Activated CD4-positive, alpha-beta T cell treated with anti-CD3 and anti-CD28 coated beads, Interleukin-2, amount 50 U/mL, for 1 hour (primary cell): ENCODE measurements around the gene LRRFIP2.
"Not testable (repeated sequence)": the region's sequence is repeated elsewhere in the genome, so short reads cannot be mapped to it uniquely, and the experiment has no call there.

Experiments used
- DNase-seq: peaks from one replicate; pipeline ENCODE4 v3.0.0-alpha.2; 2020

Gene LRRFIP2

GRCh38 chr3:37140899-37141541 is 33.4 kb downstream of the LRRFIP2 start:
- DNase-seq, result no peak

- no peak for DNase-seq
Measured at GRCh38 chr3:37139567-37140052, 34.8 kb downstream of the LRRFIP2 start.

GRCh38 chr3:37138816-37139215 is 35.6 kb downstream of the LRRFIP2 start:
- DNase-seq, result no peak

GRCh38 chr3:37137516-37137915 is 36.9 kb downstream of the LRRFIP2 start:
- DNase-seq, result no peak

GRCh38 chr3:37136067-37136466 is 38.3 kb downstream of the LRRFIP2 start:
- no peak for DNase-seq

- no peak for DNase-seq
Measured at GRCh38 chr3:37135561-37135960, 38.8 kb downstream of the LRRFIP2 start.

- DNase-seq, result no peak
Measured at GRCh38 chr3:37132334-37132733, 42.0 kb downstream of the LRRFIP2 start.

GRCh38 chr3:37131860-37132144 is 42.6 kb downstream of the LRRFIP2 start:
- no peak for DNase-seq

GRCh38 chr3:37130984-37131859 is 43.2 kb downstream of the LRRFIP2 start:
- no peak for DNase-seq

GRCh38 chr3:37130448-37130847 is 43.9 kb downstream of the LRRFIP2 start:
- no peak for DNase-seq

- DNase-seq, result no peak
Measured at GRCh38 chr3:37129871-37130270, 44.5 kb downstream of the LRRFIP2 start.

GRCh38 chr3:37127340-37127739 is 47.0 kb downstream of the LRRFIP2 start:
- no peak for DNase-seq

GRCh38 chr3:37126856-37127255 is 47.5 kb downstream of the LRRFIP2 start:
- DNase-seq, result no peak

- DNase-seq, result no peak
Measured at GRCh38 chr3:37125195-37126073, 48.9 kb downstream of the LRRFIP2 start.

GRCh38 chr3:37124435-37124834 is 49.9 kb downstream of the LRRFIP2 start:
- no peak for DNase-seq

GRCh38 chr3:37123292-37123691 is 51.1 kb downstream of the LRRFIP2 start:
- no peak for DNase-seq

- not testable (repeated sequence) for DNase-seq
Measured at GRCh38 chr3:37122069-37122468, 52.3 kb downstream of the LRRFIP2 start.

- DNase-seq, result no peak
Measured at GRCh38 chr3:37118163-37118562, 56.2 kb downstream of the LRRFIP2 start.

- DNase-seq, result no peak
Measured at GRCh38 chr3:37117548-37117947, 56.8 kb downstream of the LRRFIP2 start.

- no peak for DNase-seq
Measured at GRCh38 chr3:37116998-37117397, 57.4 kb downstream of the LRRFIP2 start.

- no peak for DNase-seq
Measured at GRCh38 chr3:37115446-37115845, 58.9 kb downstream of the LRRFIP2 start.

GRCh38 chr3:37114251-37115145 is 59.9 kb downstream of the LRRFIP2 start:
- no peak for DNase-seq
